C4-2B (cell line): ENCODE data around the gene PDE9A.

ENCODE experiments used
- H3K27ac ChIP-seq: fragments of 450-650 bp; 2 replicates; pipeline ENCODE4 v1.5.1; 2017
- CTCF ChIP-seq: fragments of 450-650 bp; conservative IDR thresholded peaks from 2 replicates; pipeline ENCODE4 v1.5.1; 2017; ENCODE audit warnings: mild to moderate bottlenecking
- ZFX ChIP-seq: fragments of 450-650 bp; IDR thresholded peaks from 2 replicates; pipeline ENCODE4 v1.6.1; 2017

The PDE9A gene

GRCh38 chr21:42673633-42674328, 20.4 kb downstream of the PDE9A start:
- peak overlapping the region; percentile 98 for H3K27ac ChIP-seq
- TF ChIP-seq CTCF (no peak), ZFX (no peak)

- H3K27ac ChIP-seq, result peak overlapping the region; percentile 98
- TF ChIP-seq CTCF (no peak), ZFX (no peak)
Measured at GRCh38 chr21:42674351-42674940, 21.0 kb downstream of the PDE9A start.

GRCh38 chr21:42675403-42675802, 22.0 kb downstream of the PDE9A start:
- TF ChIP-seq ZFX (no peak), CTCF (no peak)
- peak overlapping the region; percentile 4 for H3K27ac ChIP-seq

DNA sequence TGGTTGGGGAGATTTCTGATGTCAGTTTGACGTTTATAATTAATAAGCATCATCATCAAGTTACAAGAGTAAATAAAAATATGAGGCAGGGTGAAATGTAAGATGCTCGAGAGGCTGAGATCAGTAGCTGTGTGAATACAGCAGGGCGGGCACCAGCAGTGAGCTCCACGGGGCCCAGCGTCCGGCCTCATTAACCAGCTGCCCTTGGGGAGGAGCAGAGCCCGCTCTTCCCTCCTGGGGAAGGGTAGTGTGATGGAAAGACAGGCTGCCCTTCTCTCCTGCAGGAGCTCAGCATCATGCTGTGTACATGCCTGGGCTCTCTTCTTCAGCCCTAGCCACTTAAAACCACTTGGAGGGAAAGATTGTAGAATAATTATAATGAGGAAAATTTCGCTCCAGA, 23.4 kb downstream of the PDE9A start:
- no peak overlapping the region for H3K27ac ChIP-seq
- no peak for TF ChIP-seq CTCF
- TF ChIP-seq ZFX, result no peak

DNA sequence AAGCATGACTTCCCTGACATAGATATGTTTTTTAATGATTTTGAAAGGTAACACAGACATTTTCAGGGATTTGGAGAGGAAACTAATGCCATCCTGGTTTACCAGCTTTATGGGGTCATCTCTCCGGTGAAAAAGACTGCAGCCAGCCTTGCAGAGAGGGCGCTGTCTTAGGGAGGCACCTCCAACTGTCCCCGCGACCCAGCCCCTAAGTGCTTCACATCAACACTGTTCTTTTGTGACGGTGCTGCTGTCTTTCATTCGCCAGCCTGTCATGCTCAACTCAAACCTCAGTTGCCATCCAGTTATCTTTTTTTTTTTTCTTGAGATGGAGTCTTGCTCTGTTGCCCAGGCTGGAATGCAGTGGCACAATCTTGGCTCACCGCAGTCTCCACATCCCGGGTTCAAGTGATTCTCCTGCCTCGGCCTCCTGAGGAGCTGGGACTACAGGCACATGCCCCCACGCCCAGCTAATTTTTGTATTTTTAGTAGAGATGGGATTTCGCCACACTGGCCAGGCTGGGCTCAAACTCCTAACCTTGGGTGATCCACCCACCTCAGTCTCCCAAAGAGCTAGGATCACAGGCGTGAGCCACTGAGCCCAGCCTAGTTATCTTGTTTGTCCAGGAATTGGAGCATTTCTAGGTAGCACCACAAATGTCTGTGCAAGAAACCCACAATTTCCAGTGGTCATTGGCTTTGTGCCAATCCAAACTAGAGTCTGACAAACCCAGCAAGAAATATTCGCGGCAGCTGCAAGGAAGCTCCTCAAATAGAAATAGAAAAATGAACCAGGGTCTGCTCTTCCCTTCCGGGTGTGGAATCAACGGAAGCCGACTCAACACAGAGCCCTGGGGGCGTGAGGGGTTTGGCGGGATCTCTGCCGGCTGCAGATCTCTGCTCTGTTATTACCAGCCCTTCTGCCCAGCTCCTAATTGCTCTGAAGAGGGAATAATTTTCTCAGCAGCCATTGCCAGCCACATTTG, 24.2 kb downstream of the PDE9A start:
- TF ChIP-seq CTCF (no peak), ZFX (no peak)
- H3K27ac ChIP-seq, result no peak overlapping the region

DNA sequence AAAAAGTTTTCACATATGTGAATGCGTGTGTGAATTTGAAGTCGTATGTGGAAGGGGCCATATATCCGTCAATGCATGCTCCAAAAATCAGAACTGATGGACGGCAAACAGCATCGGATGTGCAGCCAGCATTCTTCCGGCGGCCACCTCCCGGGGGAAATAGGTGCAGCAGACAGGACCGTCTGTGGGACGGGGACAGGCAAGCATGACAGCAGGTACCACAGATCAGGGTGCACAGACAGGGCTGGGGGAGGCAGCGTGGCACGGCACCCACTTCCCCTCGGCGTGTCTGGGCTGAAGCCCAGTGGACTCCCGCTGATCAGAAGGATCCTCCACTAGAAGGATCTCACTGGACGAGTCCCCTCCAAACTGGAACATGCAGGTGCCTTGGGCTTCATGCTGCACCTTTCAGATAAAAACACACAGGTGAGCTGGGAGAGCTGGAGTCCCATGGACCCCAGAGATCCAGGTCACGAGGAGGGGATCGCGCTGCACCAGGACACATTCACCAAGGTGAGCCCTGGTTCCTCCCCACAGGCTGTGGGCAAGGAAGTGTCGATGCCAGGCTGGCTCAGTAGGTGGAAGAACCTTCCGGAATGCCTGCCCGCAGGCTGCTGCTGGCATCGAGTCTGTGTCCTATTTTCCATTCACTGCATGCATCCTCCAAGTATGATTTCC, 25.3 kb downstream of the PDE9A start:
- TF ChIP-seq ZFX (no peak), CTCF (no peak)
- no peak overlapping the region for H3K27ac ChIP-seq
